Spleen (tissue), 7 donors: ENCODE data around the gene NSF.

Source experiments
- POLR2A ChIP-seq, 3 donors: fragments of 450-650 bp; IDR thresholded peaks; one replicate each; pipeline ENCODE4 v1.5.1; 2017; ENCODE audit warnings: antibody characterized with exemption in 3 of 3, mild to moderate bottlenecking in 1 of 3
- TF ChIP-seq, protein P1 (sequence below), 11 experiments: fragments of 200-600 bp in 7 of 11; fragments of 450-650 bp in 4 of 11; sonication (generic) in 4 of 11; IDR thresholded peaks in 8 of 11; conservative IDR thresholded peaks in 3 of 11; 1 replicate in 7 of 11; 2 replicates in 4 of 11; pipeline versions ENCODE4 v1.4.0 to v1.8.0; 2016 to 2021; ENCODE audit warnings: antibody characterized with exemption in 11 of 11, inconsistent platforms in 4 of 11, mild to moderate bottlenecking in 1 of 11
- donor health status: DM: no; HTN: no; CAD: no; lungs with moderate emphysema.
- donor health status: DM: no; HTN: no; CAD: no.
- donor health status: DM: no; HTN: no; CAD: no.

DNA sequence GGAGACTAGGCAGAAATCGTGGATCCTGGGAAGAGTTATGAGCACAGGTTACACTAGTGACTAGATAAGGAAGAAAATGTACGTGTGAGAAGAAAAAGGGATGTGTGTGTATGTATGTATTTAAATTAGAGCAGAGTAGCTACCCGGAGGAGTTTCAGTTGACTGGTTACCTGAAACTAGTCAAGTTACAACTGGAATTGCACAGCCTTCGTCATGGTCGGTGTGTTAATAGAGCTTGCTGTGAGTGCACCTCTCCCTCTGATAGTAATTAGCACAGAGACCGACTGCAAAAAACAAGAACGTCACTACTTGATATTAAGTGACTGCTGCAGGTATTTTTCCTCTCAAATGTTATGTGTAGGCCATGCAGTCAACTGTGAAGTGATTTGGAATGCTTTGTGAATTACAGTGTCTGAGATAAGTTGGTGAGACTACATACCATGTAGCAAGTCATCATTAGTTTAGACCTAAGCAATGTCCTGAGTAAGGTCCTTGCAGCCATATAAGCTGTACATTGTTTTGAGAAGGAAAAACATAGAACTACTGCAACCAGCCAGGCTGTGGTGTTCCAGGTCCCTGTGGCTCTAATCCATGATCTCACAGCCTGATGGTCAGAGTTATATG is 132.3 kb downstream of the NSF start:
- TF ChIP-seq, protein P1, sequence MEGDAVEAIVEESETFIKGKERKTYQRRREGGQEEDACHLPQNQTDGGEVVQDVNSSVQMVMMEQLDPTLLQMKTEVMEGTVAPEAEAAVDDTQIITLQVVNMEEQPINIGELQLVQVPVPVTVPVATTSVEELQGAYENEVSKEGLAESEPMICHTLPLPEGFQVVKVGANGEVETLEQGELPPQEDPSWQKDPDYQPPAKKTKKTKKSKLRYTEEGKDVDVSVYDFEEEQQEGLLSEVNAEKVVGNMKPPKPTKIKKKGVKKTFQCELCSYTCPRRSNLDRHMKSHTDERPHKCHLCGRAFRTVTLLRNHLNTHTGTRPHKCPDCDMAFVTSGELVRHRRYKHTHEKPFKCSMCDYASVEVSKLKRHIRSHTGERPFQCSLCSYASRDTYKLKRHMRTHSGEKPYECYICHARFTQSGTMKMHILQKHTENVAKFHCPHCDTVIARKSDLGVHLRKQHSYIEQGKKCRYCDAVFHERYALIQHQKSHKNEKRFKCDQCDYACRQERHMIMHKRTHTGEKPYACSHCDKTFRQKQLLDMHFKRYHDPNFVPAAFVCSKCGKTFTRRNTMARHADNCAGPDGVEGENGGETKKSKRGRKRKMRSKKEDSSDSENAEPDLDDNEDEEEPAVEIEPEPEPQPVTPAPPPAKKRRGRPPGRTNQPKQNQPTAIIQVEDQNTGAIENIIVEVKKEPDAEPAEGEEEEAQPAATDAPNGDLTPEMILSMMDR (IDR thresholded peaks at IDR 0.05 in 8 of 11, conservative IDR thresholded peaks at IDR 0.05 in 3 of 11) = no peak
- no peak for TF ChIP-seq POLR2A (IDR thresholded peaks at IDR 0.05)
